Parathyroid adenoma (tissue), 2 donors: ENCODE measurements around the gene RSPRY1.

ENCODE experiments used
- H2AFZ ChIP-seq: fragments of 300-600 bp; sonication (generic); one replicate; pipeline ENCODE4 v1.7.0; 2017; ENCODE audit warnings: antibody characterized with exemption, mild to moderate bottlenecking
- H3K27ac ChIP-seq: fragments of 300-600 bp; sonication (generic); one replicate; pipeline ENCODE4 v1.7.0; 2017
- H3K27me3 ChIP-seq: fragments of 300-600 bp; sonication (generic); one replicate; pipeline ENCODE4 v1.7.0; 2017; ENCODE audit warnings: low read length; ENCODE audit not compliant: control insufficient read depth, insufficient read depth
- H3K36me3 ChIP-seq: fragments of 300-600 bp; sonication (generic); one replicate; pipeline ENCODE4 v1.7.0; 2017; ENCODE audit warnings: low read length; ENCODE audit not compliant: control insufficient read depth, insufficient read depth
- H3K4me1 ChIP-seq: fragments of 300-600 bp; sonication (generic); one replicate; pipeline ENCODE4 v1.7.0; 2017; ENCODE audit warnings: control low read depth
- H3K4me2 ChIP-seq: fragments of 300-600 bp; sonication (generic); one replicate; pipeline ENCODE4 v1.7.0; 2017; ENCODE audit warnings: low read length
- H3K4me3 ChIP-seq: fragments of 300-600 bp; sonication (generic); one replicate; pipeline ENCODE4 v1.7.0; 2017; ENCODE audit warnings: low read depth, low read length
- H3K79me2 ChIP-seq: fragments of 300-600 bp; sonication (generic); one replicate; pipeline ENCODE4 v1.7.0; 2017; ENCODE audit warnings: control low read depth
- H3K9ac ChIP-seq: fragments of 300-600 bp; sonication (generic); one replicate; pipeline ENCODE4 v1.7.0; 2017; ENCODE audit warnings: mild to moderate bottlenecking
- H3K9me3 ChIP-seq: fragments of 300-600 bp; sonication (generic); one replicate; pipeline ENCODE4 v1.7.0; 2017; ENCODE audit warnings: low read length; ENCODE audit not compliant: control insufficient read depth
- CTCF ChIP-seq: fragments of 300-600 bp; sonication (generic); IDR thresholded peaks from one replicate; pipeline ENCODE4 v1.7.0; 2017; ENCODE audit warnings: antibody characterized with exemption, mild to moderate bottlenecking
- donor health status: primary hyperparathyroidism.

The RSPRY1 gene

DNA sequence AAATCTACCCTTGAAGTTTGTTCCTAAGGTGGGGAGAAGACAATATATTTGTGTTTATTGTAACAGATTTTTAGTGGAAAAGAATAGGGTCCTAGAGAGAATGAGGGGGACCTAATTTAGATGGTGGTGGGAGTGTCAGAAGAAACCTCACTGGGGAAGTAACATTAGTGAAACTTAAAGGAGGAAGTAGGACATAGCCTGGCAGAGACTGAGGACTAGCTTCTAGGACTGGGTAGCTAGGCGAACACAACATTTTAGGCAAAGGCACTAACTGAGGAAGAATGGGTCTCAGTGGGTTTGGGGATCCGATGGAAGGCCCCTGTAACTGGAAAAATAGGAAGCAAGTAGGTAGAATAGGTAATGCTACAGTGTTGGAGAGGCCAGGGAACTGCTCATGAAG is 54.7 kb downstream of the RSPRY1 start:
- H3K9me3 ChIP-seq: no peaks in the 10 kb centered on the region
- no peaks in the 10 kb centered on the region for H3K27me3 ChIP-seq
- H2AFZ ChIP-seq: no peak overlapping the region
- no peak overlapping the region for H3K4me2 ChIP-seq
- H3K4me3 ChIP-seq: no peak overlapping the region
- no peak for TF ChIP-seq CTCF
- no peaks in the 10 kb centered on the region for H3K36me3 ChIP-seq
- no peak overlapping the region for H3K27ac ChIP-seq
- H3K4me1 ChIP-seq: peaks cover 1% of the 10 kb centered on the region
- H3K9ac ChIP-seq: no peak overlapping the region
- no peaks in the 10 kb centered on the region for H3K79me2 ChIP-seq

GRCh38 chr16:57242650-57243049 is 56.5 kb downstream of the RSPRY1 start:
- no peak for TF ChIP-seq CTCF
- Histone ChIP-seq H3K27ac (no peak overlapping the region), H3K27me3 (no peaks in the 10 kb centered on the region), H3K4me3 (no peak overlapping the region), H3K9ac (no peak overlapping the region), H2AFZ (no peak overlapping the region), H3K36me3 (no peaks in the 10 kb centered on the region), H3K9me3 (no peaks in the 10 kb centered on the region), H3K4me2 (no peak overlapping the region), H3K4me1 (peaks cover 7% of the 10 kb centered on the region), H3K79me2 (no peaks in the 10 kb centered on the region)

- peaks cover 7% of the 10 kb centered on the region for H3K4me1 ChIP-seq
Observed at GRCh38 chr16:57244463-57244766, 58.3 kb downstream of the RSPRY1 start.

DNA sequence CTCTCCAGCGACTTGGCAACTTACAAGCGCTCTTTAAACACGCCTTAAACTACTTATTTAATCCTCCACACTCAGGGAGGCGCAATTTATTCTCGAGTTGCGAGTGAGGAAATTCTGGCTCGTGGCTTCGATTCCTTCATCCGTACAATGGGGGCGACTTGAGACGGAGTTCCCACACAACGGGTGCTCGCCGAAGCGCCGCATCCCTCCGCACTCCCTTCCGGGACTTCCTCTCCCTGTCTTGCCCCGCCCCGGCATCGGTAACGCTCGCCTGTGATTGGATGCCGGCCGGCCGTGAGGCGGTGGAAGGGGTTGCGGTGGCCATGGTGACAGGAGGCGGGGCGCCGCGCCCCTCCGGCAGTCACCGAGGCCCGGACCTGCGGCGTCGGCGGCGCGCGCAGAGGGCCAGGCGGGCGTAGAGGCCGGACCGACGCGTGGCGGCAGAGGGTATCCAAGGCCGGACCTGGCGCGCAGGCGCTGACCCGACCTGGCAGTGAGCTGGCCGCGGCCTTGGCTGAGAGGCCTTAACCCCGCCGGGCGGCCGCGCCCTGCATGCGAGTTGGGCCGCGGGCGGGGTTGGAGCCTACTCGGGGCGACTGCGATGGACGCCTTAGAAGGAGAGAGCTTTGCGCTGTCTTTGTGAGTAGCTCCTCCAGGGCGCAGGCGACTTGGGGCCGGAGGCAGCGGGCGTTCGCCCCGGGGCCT is 58.8 kb downstream of the RSPRY1 start, which contains the start of gene ARL2BP:
TSS of gene ARL2BP (plus strand) at position 493 of the 705 bp plus-strand sequence. CDS start at position 602, 109 bp downstream.
- no peaks in the 10 kb centered on the region for H3K36me3 ChIP-seq
- peak within 1 kb of the TSS; percentile 92 for H3K4me2 ChIP-seq
- H3K9ac ChIP-seq: peak within 1 kb of the TSS; percentile 95
- peak within 1 kb of the TSS; percentile 84 for H3K4me3 ChIP-seq
- H3K4me1 ChIP-seq: peaks cover 7% of the 10 kb centered on the region
- no peaks in the 10 kb centered on the region for H3K79me2 ChIP-seq
- H3K27ac ChIP-seq: peak within 1 kb of the TSS; percentile 92
- H2AFZ ChIP-seq: peak within 1 kb of the TSS; percentile 97
- H3K9me3 ChIP-seq: no peaks in the 10 kb centered on the region
- H3K27me3 ChIP-seq: no peaks in the 10 kb centered on the region
- TF ChIP-seq CTCF: no peak

More at GRCh38 chr16:57244463-57244766, 58.3 kb downstream of the RSPRY1 start:
- Histone ChIP-seq H3K9ac (no peak overlapping the region), H2AFZ (peak overlapping the region; percentile 97), H3K4me2 (peak overlapping the region; percentile 89), H3K36me3 (no peaks in the 10 kb centered on the region), H3K27me3 (no peaks in the 10 kb centered on the region), H3K27ac (peak overlapping the region; percentile 92), H3K79me2 (no peaks in the 10 kb centered on the region), H3K4me3 (peak overlapping the region; percentile 84), H3K9me3 (no peaks in the 10 kb centered on the region)
- no peak for TF ChIP-seq CTCF
